SK-N-MC (cell line): ENCODE measurements around the gene PIK3R5.

Experiments used
- EZH2 ChIP-seq: fragments of 200-600 bp; sonication (generic); IDR thresholded peaks from one replicate; pipeline ENCODE4 v1.6.1; 2017; ENCODE audit warnings: antibody characterized with exemption
- FOXP2 ChIP-seq: optimal IDR thresholded peaks from 2 replicates; pipeline ENCODE3; 2011; ENCODE audit warnings: mild to moderate bottlenecking, moderate library complexity; ENCODE audit not compliant: insufficient read depth; ENCODE audit errors: extremely low read length, control extremely low read depth
- POLR2AphosphoS5 ChIP-seq: IDR thresholded peaks from 2 replicates; pipeline ENCODE4 v1.6.1; 2012; ENCODE audit warnings: mild to moderate bottlenecking, low read depth, low read length, borderline replicate concordance

DNA sequence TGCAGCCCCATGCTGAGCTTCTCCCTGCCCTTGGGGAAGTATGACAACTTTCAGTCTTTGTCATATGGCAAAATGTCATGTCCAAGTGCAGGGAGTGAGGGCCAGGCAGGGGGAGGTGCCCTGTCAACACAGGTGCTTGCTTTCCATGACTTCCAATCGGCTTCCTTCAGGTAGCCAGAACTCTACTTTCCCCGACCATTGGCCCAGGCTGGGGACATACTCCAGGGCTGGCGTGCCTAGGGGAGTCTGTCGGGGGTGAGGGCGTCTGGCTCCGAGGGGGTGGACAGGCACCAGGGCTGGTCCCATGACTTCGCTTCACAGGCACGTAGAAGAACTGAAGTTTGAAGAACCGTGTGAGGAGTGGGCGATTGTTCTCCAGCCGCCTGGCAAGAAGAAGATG is 78.2 kb downstream of the PIK3R5 start:
- TF ChIP-seq EZH2 (no peak), POLR2AphosphoS5 (no peak), FOXP2 (no peak)
